ENCODE results near the gene EBP.

The EBP gene

DNA sequence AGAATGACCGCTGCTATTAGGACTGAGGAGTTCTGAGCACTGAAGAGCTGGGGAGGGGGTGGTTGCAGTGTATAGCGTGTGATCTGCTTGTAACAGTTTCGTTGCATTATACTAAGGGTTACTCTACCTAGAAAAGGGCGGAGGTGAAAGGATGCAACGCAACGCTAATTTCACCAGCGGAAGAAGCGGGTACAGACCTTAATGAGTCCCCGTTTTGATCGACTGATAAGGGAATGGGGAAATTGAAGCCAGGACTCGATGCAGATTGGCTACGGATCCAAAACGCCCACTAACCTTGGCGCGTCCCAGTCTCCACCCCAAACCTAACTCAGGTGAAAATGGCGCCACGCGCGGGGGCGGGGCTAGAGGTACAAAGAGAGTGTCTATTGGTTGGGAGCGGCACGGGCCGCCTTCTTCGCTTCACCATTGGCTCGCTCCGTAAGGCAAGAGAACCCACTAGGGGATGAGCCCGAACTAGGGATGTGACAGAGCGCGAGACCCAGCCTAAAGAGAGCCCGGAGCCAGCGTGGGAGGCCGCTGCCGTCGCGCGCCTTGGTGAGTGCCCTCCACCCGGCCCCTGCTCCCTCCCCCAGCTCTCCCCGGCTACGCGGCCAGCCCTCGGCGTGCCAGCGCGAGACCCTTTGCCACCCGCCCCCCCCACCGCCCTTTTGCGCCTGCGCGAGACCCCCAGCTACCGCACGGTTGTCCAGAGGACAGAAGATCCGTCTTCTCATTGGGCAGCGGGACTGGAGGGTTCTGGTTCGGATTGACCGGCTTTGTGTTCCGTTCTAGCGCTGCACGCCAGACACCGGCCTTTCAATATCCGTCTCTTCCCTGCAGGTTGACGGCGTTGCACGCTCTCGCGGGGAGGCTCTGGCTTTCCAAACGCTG lies at the start of gene EBP:
Gene EBP, plus strand, starts transcription at position 456 of the 891 bp plus-strand sequence. CDS start 1,964 bp downstream, outside the sequence.
- DNase-seq (ENCODE audit: low read depth in 3 of 3, low spot score in 1 of 3), result peak; percentile 78 to 88 (median 84)

DNA sequence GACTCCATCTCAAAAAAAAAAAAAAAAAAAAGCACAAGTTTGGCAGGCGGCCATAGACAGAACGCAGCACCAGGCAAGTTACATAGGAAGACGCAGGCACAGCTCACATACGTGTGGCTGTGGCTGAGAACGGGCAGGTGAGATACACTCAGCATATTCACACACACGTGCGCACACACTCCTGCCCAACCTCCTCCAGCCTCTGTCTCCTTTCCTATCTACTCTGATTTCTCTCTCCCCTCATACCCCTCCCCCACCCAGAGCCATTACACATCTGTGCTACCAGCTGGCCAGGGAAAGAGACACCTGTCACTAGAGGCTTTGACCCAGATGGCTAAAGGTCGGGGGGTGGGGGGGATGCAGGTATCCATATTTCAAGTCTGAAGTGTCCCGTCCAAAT lies 49.4 kb upstream of the EBP start:
- no peak for DNase-seq (ENCODE audit: low read depth in 3 of 3, low spot score in 1 of 3)

GRCh38 chrX:48472851-48473703 lies 48.5 kb upstream of the EBP start:
- no peak for DNase-seq (ENCODE audit: low read depth in 3 of 3, low spot score in 1 of 3)

GRCh38 chrX:48473704-48473990 lies 48.0 kb upstream of the EBP start:
- DNase-seq (ENCODE audit: low read depth in 3 of 3, low spot score in 1 of 3), result no peak

DNA sequence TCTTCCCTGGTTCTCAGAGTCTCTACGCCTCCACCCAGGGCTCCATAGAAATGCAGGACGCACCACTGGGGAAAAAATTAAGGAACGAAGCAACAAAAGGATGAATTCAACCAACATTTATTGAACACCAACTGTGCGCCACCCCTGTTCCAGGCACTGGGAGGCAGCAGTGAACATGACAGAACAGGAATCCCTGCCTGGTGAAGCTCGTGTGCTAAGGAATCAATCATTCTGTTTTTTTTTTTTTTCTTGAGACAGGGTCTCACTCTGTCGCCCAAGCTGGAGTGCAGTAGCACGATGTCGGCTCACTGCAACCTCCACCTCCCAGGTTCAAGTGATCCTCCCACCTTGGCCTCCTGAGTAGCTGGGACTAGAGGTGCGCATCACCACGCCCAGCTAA lies 47.5 kb upstream of the EBP start:
- DNase-seq (ENCODE audit: low read depth in 3 of 3, low spot score in 1 of 3), result no peak

GRCh38 chrX:48474581-48474980 lies 47.0 kb upstream of the EBP start:
- no peak for DNase-seq (ENCODE audit: low read depth in 3 of 3, low spot score in 1 of 3)

GRCh38 chrX:48475296-48475695 lies 46.3 kb upstream of the EBP start:
- no peak for DNase-seq (ENCODE audit: low read depth in 3 of 3, low spot score in 1 of 3)

DNA sequence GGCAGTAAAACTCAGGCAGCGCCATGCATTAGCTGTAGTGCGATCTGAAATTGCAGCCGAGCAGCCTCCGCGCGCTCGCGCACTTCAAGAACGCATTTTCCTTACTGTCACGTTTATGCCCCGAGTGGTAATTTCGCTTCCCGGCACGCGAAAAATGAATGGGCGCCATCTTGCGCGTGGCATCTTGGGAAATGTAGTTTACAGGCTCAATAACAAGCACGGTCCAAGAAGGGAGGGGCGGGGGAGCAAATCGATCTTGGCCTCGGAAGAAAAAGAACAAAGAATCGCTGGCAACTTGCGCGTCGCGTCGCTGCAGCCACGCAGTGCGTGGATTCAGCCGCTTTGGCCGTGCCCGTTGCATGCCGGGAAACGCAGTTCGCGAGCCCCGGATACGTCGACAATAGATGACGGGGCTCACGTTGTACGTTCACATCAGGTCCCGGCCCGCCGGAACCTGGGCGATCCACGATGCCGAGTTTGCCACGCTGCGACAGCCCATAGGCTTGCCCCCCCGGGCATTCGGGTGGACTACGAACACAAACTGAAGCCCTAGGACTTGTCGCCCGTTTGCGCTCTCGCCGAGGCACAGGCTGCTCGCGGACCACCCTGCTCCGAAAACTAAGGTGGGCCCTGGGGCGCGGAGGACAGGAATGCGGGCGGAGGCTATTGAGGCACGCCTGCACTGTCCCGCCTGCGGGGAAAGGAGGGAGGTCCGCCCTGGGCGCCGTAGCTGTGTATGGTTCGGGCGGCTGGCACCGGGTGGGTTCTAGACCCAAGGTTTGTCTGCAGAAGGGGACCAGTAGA lies 45.6 kb upstream of the EBP start, which contains the start of gene FTSJ1:
Gene FTSJ1, plus strand, starts transcription at position 426 of the 804 bp plus-strand sequence. CDS start 1,849 bp downstream, outside the sequence.
- peak; percentile 67 to 71 (median 70) for DNase-seq (ENCODE audit: low read depth in 3 of 3, low spot score in 1 of 3)

DNA sequence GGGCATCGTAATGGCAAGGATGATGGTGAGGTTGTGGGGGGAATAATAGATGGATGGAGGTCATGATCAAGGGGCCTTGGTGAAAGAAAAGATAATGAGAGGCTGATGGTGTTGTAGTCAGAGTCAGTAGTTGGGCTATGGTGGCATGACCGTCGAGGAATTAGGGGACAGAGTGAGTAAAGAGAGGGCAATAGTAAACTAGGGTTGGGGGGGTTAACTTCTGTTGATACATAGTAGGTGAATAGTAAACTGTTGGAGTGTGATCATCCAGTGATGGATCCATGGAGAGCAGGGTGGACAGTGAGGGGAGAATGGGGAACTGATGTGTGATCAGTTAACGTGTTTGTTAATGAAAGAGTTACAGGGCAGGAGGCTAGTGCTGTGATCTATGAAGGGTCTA lies 44.7 kb upstream of the EBP start:
- no peak for DNase-seq (ENCODE audit: low read depth in 3 of 3, low spot score in 1 of 3)

DNA sequence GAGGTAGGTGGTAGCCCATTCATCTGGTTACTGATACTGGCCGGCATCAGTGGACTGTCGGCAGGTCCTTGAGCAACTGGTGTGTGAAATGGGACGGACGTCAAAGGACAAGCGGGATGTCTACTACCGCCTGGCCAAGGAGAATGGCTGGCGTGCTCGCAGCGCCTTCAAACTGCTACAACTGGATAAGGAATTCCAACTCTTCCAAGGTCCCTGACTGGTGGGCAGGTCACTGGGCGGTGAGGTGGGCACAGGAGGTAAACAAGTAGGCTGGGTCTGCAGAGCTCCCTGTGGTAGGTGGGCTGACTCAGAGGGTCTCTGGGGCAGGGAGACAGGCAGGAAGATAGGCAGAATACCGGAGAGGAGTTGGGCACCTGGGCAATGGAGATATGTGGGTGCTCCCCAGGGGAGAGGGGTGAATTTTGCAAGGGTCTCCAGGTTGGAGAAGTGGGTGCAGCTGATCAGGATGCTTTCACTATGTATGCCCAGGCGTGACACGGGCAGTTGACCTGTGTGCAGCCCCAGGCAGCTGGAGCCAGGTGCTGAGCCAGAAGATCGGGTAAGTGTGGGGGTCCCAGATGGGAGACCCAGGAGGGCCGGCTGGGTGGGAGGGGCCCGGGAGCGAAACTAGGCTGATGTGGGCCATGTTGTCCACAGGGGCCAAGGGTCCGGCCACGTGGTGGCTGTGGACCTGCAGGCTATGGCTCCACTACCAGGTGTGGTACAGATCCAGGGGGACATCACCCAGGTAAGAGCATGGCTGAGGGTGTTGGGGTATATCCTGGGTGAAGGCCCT lies 43.5 kb upstream of the EBP start:
- no peak for DNase-seq (ENCODE audit: low read depth in 3 of 3, low spot score in 1 of 3)

- no peak for DNase-seq (ENCODE audit: low read depth in 3 of 3, low spot score in 1 of 3)
Measured at GRCh38 chrX:48478806-48479205, 42.8 kb upstream of the EBP start.

- no peak for DNase-seq (ENCODE audit: low read depth in 3 of 3, low spot score in 1 of 3)
Measured at GRCh38 chrX:48480142-48480541, 41.5 kb upstream of the EBP start.

- DNase-seq (ENCODE audit: low read depth in 3 of 3, low spot score in 1 of 3), result no peak
Measured at GRCh38 chrX:48480583-48480982, 41.0 kb upstream of the EBP start.

DNA sequence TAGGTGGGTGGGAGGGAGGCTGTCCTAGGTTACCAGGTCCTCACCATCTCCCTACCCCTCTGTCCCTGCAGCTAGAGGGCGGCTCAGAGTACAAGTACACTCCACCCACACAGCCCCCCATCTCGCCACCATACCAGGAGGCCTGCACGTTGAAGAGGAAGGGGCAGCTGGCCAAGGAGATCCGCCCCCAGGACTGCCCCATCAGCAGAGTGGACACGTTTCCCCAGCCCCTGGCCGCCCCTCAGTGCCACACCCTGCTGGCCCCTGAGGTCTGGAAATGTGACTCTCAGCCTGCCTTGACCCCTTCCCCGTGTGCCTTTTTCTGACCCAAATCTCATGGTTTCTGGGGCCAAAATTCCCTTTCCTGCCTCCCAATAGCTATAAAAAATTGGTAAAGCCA lies 39.1 kb upstream of the EBP start:
- DNase-seq (ENCODE audit: low read depth in 3 of 3, low spot score in 1 of 3), result no peak

DNA sequence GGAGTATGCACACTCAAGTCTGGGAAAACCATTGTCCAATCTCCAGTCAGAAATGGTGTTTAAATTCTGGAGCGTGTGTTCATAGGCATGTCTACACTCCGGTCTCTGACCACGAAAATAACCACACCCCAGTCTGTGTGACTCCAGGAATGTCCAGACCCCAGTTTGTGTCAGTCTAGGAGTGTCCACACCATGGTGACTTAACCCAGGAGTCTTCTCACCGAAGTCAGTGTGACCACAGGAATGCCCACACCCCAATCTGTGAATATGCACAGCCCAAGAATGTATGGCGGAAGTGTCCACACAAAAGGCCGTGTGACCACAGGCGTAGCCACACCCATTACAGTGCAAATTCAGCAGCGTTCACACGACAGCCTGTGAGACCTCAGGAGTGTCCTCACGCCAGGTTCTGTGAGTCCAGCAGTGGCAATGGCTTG lies 34.2 kb upstream of the EBP start:
- no peak for DNase-seq (ENCODE audit: low read depth in 3 of 3, low spot score in 1 of 3)

DNA sequence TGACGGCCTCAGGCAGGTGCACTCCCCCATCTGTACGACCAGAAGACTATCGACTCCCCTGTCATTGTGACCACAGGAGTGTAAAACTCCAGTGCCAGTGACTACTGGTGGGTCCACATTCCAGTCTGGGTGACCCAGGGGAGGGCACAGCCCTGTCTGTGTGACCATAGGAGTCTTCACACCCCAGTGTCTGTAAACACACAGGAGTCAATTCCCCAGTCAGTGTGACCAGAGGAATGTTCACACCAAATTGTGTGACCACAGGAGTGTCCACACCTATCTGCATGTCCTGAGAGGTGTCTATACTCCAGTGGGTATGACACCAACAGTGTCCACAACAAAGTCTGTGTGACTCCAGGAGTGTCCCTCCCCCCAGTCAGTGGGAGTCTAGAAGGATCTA lies 33.6 kb upstream of the EBP start:
- no peak for DNase-seq (ENCODE audit: low read depth in 3 of 3, low spot score in 1 of 3)

DNA sequence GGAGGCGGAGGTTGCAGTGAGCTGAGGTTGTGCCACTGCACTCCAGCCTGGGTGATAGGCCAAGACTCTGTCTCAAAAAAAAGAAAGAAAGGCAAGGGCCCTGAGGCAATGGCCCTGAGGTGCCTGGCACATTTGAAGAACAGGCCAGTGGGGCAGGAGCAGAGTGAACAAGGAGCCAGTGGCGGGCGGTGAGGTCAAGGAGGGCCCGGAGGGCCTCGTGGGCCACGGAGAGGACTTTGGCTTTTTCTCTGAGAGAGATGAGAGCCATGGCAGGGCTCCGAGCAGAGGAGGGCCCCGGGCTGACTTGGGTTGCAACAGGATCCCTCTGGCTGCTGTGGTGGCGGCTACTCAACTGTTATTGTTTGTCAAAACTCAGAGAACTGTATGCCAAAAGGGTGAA lies 32.3 kb upstream of the EBP start:
- DNase-seq (ENCODE audit: low read depth in 3 of 3, low spot score in 1 of 3), result no peak

DNA sequence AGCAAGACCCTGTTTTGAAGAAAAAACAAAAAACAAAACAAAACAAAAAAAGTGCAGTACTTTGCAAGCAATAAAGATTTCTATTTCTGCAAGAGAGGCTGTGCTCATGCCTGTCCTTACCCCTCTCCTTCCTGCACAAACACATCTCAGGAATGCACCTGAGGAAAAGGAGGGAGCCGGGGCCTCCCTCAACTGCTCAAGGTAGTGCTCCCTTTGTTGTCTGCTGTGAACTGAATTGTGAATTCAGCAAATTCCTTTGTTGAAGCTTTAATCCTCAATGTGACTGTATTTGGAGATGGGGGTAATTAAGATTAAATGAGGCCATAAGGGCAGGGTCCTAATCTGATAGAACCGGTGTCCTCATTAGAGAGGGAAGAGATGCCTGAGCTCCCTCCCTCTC lies 31.7 kb upstream of the EBP start:
- DNase-seq (ENCODE audit: low read depth in 3 of 3, low spot score in 1 of 3), result no peak

- no peak for DNase-seq (ENCODE audit: low read depth in 3 of 3, low spot score in 1 of 3)
Measured at GRCh38 chrX:48490661-48491060, 30.9 kb upstream of the EBP start.

GRCh38 chrX:48491809-48492208 lies 29.8 kb upstream of the EBP start:
- no peak for DNase-seq (ENCODE audit: low read depth in 3 of 3, low spot score in 1 of 3)
